NCI-H2081 (cell line): ENCODE measurements around the gene MEST.
"Not testable (repeated sequence)": the region's sequence is repeated elsewhere in the genome, so short reads cannot be mapped to it uniquely, and the experiment has no call there.

Experiments used
- DNase-seq, 2 experiments: peaks; one replicate each; lab custom pipeline; 2025; lab: John Stamatoyannopoulos, UW

The MEST gene, protein sequence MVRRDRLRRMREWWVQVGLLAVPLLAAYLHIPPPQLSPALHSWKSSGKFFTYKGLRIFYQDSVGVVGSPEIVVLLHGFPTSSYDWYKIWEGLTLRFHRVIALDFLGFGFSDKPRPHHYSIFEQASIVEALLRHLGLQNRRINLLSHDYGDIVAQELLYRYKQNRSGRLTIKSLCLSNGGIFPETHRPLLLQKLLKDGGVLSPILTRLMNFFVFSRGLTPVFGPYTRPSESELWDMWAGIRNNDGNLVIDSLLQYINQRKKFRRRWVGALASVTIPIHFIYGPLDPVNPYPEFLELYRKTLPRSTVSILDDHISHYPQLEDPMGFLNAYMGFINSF

GRCh38 chr7:130491841-130492522 lies at the start of gene MEST:
Gene MEST, plus strand, starts transcription at chr7:130492085. Its CDS starts 229 bp downstream, at chr7:130492314.
- peak; percentile 62 to 78 for DNase-seq

DNA sequence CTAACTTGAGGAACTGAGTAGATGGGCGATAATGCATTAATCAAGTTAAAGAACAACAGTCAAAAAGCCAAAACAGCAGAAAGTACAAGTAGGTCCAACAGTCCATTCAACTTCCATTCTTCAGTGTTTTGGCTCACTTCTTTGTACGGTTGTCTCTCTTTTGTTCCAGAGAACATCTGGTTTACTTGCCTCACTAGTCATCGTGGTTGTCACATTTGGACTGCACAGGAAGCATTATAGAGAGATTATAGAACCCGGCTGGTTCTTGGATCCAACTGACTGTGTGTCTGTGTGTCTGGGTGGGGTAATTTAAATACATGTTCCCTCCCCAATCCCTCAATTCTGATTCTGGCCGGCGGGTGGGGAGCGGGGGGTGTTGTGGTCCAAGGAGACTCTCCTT lies 49.3 kb upstream of the MEST start:
- peak in 1 of 2 experiments; percentile 22 for DNase-seq

DNA sequence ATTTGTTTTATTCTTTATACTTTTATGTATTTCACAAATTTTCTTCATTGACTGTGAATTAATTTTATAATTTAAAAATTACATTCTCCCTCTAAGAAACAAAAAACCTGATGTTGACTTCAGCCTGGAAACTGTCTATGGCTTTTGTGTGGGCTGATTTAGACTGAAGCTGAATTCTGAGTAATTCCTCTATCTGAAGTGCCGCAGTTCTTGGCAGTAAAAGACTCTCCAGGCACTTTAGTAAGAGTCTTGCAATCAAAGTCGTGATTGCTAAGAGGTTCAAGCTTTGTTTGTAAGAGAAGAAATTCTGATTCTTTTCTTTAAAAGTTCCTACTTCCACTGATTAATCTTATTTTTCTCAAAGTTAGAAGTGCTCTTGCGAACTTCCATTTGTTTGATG lies 47.7 kb upstream of the MEST start:
- no peak for DNase-seq

- no peak for DNase-seq
Measured at GRCh38 chr7:130444751-130445407, 47.0 kb upstream of the MEST start.

DNA sequence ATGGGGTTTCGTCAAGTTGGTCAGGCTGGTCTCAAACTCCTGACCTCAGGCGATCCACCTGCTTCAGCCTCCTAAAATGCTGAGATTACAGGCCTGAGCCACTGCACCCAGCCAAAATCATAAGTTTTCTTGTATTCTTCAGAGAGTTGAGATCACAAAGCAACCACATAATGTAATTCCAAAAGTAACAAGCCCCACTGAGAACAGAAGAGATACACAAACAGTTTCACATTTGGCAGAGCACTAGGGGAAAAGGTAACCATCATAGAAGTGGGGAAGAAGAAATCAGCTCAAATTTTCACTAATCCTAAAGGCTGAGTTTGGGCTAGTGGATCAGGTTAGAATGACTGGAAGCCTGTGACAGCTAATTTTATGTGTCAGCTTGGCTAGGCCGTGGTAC lies 45.6 kb upstream of the MEST start:
- DNase-seq = no peak

DNA sequence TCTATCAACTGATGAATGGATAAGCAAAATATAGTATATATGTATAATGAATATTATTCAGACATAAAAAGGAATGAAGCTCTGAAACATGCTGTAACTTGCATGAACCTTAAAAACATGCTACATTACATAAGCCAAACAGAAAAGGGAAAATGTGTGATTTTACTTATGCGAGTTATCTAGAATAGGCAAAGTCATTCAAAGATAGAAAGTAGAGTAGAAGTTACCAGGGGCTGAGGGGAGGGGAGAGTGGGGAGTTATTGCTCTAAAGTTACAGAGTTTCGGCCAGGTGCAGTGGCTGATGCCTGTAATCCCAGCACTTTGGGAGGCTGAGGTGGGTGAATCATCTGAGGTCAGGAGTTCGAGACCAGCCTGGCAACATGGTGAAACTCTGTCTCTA lies 40.5 kb upstream of the MEST start:
- DNase-seq = not testable (repeated sequence)

- DNase-seq = no peak
Measured at GRCh38 chr7:130452951-130453350, 38.9 kb upstream of the MEST start.

DNA sequence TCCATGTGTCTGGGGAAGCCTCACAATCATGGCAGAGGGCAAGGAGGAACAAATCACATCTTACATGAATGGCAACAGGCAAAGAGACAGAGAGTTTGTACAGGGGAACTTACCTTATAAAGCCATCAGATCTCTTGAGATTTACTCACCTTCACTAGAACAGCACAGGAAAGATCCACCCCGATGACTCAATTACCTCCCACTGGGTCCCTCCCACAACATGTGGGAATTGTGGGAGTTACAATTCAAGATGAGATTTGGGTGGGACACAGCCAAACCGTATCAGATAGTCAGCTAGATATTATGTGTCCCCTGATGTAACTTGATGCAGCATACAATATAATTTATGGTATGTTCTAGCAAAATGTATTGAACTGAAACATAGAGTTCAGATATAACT lies 36.9 kb upstream of the MEST start:
- no peak for DNase-seq

- DNase-seq = no peak
Measured at GRCh38 chr7:130458257-130458656, 33.6 kb upstream of the MEST start.

DNA sequence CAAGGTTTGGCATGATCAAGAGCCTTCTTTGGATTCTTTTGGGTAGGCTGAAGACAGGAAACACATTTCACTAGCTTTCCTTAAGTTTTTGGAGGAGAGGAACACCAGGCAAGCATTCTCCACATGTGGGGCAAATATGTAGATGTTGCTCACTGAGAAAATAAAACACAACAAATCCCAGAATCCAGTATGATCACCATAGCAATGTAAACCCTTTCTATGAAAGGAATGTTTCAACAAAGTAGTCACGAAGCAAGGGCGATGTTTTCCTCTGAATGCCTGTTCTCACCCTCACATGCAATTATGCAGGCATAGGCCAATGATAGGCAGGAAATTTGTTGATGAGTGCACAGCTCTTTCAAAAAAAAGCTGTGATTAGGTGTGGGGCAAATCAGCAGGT lies 30.6 kb upstream of the MEST start:
- no peak for DNase-seq

- no peak for DNase-seq
Measured at GRCh38 chr7:130463553-130464434, 28.1 kb upstream of the MEST start.

DNA sequence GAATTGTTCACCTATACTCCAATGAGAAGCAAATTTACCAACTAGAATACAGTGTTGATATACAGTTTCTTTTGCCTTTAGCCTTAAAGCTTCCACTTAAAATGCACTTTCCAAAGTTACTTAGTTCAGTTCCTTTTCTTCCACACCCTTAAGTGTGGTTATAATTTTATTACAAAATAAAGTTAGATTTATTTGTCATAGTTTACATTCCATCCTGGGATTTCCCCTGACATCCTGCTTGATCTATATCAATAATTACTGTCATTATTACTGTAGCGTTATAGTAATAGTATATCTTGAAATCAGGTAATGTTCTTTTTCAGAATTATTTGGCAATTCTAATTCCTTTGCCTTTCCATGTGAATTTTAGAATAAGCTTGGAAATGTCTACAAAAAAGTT lies 23.3 kb upstream of the MEST start:
- no peak for DNase-seq

- DNase-seq = no peak
Measured at GRCh38 chr7:130471974-130472373, 19.9 kb upstream of the MEST start.

- peak in 1 of 2 experiments; percentile 39 for DNase-seq
Measured at GRCh38 chr7:130473289-130473688, 18.6 kb upstream of the MEST start.

DNA sequence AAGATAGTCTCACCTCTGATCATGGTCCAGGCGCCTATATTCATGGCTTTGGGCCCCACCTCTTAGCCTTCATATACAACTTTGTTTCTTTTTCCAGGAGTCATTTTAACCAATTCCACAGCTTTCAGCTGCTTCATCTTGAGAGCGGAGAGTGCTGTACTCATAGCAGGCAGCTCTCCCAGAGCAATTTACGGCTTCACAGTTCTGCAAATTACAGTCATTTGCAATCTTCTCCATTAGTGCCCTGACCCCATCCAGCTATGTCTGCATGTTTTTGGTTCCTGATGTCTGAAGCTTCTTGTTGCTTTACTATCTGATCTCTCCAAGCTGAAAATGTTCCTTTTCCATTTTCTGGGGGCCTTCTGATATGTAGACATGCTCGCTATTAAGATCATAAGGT lies 18.0 kb upstream of the MEST start:
- DNase-seq = peak; percentile 67 to 90

GRCh38 chr7:130475776-130476175 lies 16.1 kb upstream of the MEST start:
- DNase-seq = no peak

DNA sequence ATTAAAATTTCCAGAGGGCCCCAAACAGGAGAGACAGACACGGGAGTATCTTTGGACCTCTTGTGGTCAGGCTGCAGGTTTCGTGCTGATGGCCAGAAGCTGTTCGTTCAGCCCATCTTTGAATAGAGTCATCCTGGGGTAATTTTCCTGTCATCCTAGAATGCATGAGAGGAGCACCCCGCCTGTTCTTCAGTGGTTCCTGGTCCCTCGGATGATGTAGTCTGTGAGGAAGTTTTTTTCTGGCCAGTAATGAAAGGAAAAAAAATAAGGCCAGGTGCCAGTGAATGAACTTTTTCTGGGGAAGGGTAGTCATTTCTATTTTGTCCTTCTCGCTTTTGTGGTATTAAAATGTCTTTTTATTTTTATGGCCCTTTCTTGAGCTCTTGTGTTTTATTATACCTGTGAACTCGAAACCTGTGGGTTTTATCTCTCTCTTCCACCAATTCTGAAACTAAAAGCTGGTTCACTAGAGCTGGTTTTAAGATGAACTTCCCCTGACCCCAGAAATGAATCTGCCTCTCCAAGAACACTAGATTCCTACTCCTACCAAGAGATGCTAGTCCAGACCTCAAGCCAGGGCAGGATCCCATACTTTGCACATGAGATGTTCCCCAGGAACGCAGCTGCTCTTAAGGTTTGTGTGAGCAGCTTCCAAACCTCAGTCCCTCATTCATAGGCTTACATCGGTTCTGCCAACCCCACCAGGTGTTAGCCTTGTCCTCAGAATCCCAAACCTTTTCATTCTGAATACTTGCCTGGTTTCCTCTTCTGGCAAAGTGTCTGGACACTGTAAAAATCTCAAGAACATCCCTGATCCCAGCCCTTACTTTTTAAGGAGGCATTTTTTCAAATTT lies 15.4 kb upstream of the MEST start:
- DNase-seq = no peak

DNA sequence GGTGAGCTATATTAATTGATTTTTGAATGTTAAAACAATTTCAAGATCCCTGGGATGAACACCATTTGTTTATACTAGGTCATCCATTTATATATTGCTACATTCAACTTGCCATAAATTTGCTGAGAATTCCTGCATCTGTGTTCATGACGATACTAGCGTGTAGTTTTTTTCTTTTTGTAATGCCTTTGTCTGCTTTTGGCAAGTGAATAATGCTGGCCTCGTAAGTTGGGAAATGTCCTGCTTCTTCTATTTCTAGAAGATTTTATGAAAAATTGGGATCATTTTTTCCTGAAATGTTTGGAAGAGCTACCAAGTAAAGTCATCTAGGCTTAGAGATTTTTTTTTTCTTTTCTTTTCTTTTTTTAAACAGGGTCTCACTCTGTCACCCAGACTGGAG lies 12.9 kb upstream of the MEST start:
- no peak for DNase-seq

GRCh38 chr7:130479716-130480400 lies 12.0 kb upstream of the MEST start:
- no peak for DNase-seq

DNA sequence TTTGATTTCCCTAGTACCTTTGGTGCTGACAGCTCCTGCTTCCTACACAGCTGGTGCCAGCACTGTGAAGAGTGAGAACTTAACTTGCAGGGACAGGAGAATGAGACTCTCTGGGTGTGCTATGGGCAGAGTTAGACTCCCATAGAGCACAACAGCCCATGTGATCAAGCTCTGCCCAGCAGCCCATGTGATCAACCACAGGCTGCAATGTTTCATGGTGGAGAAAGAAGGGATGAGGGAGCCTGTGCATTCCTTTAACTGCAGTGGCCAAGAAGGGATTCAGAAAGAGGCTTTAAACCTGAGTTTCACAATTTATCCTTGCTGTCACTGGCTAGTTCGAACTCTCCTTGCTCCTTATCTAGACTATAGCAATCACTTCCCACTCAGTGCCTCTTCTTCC lies 10.0 kb upstream of the MEST start:
- DNase-seq = no peak

GRCh38 chr7:130483031-130483430 lies 8.9 kb upstream of the MEST start:
- DNase-seq = no peak
